H7 (cell line): ENCODE results near the gene B4GAT1. TPM values are rescaled to one million over a fixed set of nuclear protein-coding genes. Genes with fewer than 3 reads are reported as not detected.

Experiments used
- total RNA-seq: library from RNA; depleted of rRNA; stranded (reverse); fragments of >200 nt; shearing (Covaris generic); gene quantifications from 2 replicates; pipeline ENCODE4 v1.2.3, GENCODE V29; 2014; rRNA removed

The B4GAT1 gene
- total RNA-seq, 1 experiment from 2014 or later, result 41.6 TPM

Other genes with a start within 250 kb of the B4GAT1 start
- gene KLC2, start 89.9 kb downstream of the B4GAT1 start, total RNA-seq, result 21.5 and 28.1 TPM in 2 replicates
- 140 and 165 TPM in 2 replicates for gene RAB1B, start 79.0 kb downstream of the B4GAT1 start, total RNA-seq
- gene CNIH2, start 69.5 kb downstream of the B4GAT1 start, total RNA-seq, result 3.5 and 12.0 TPM in 2 replicates
- gene YIF1A, start 58.5 kb downstream of the B4GAT1 start, total RNA-seq, result 117 and 125 TPM in 2 replicates
- gene TMEM151A, start 55.7 kb downstream of the B4GAT1 start, total RNA-seq, result 0.42 and 0.85 TPM in 2 replicates
- gene CD248, start 30.6 kb downstream of the B4GAT1 start, total RNA-seq, result 0.83 and 1.4 TPM in 2 replicates
- 7.2 and 9.6 TPM in 2 replicates for gene RIN1, start 11.2 kb downstream of the B4GAT1 start, total RNA-seq
- gene BRMS1, start 2.5 kb downstream of the B4GAT1 start, total RNA-seq, result 53.5 and 72.8 TPM in 2 replicates
- 23.8 and 32.1 TPM in 2 replicates for gene SLC29A2, start 24.1 kb upstream of the B4GAT1 start, total RNA-seq
- gene NPAS4, start 73.4 kb upstream of the B4GAT1 start, total RNA-seq, result 0.04 TPM in 1 of 2 replicates, not detected in the other
- 148 and 174 TPM in 2 replicates for gene MRPL11, start 91.2 kb upstream of the B4GAT1 start, total RNA-seq
- gene PELI3, start 119.3 kb upstream of the B4GAT1 start, total RNA-seq, result 8.1 and 9.5 TPM in 2 replicates
- gene DPP3, start 132.8 kb upstream of the B4GAT1 start, total RNA-seq, result 146 and 156 TPM in 2 replicates
- gene BBS1, start 163.0 kb upstream of the B4GAT1 start, total RNA-seq, result 25.4 and 26.5 TPM in 2 replicates
- gene ZDHHC24, start 198.4 kb upstream of the B4GAT1 start, total RNA-seq, result 14.8 and 25.8 TPM in 2 replicates
- gene ACTN3, start 199.3 kb upstream of the B4GAT1 start, total RNA-seq, result 36.9 and 68.8 TPM in 2 replicates
- 4.8 and 5.1 TPM in 2 replicates for gene CTSF, start 221.0 kb upstream of the B4GAT1 start, total RNA-seq
- 0.52 and 0.67 TPM in 2 replicates for gene CCDC87, start 245.4 kb upstream of the B4GAT1 start, total RNA-seq
- 47.6 and 53.7 TPM in 2 replicates for gene CCS, start 245.6 kb upstream of the B4GAT1 start, total RNA-seq